SIG-M5 treated with dmso at 0.1 percent for 504 hours (cell line): ENCODE data around the gene OR13J1.

Experiments
- DNase-seq: peaks from one replicate; lab custom pipeline; 2025; ENCODE audit not compliant: unreplicated experiment; lab: John Stamatoyannopoulos, UW

Gene OR13J1

GRCh38 chr9:35859990-35860339 is 10.2 kb downstream of the OR13J1 start:
- no peak for DNase-seq

- no peak for DNase-seq
Observed at GRCh38 chr9:35859310-35859989, 10.8 kb downstream of the OR13J1 start.

GRCh38 chr9:35858458-35858857 is 11.7 kb downstream of the OR13J1 start:
- no peak for DNase-seq

- no peak for DNase-seq
Observed at GRCh38 chr9:35856882-35857281, 13.3 kb downstream of the OR13J1 start.

- DNase-seq: no peak
Observed at GRCh38 chr9:35856206-35856605, 14.0 kb downstream of the OR13J1 start.

GRCh38 chr9:35854091-35854762 is 16.0 kb downstream of the OR13J1 start:
- DNase-seq: no peak

DNA sequence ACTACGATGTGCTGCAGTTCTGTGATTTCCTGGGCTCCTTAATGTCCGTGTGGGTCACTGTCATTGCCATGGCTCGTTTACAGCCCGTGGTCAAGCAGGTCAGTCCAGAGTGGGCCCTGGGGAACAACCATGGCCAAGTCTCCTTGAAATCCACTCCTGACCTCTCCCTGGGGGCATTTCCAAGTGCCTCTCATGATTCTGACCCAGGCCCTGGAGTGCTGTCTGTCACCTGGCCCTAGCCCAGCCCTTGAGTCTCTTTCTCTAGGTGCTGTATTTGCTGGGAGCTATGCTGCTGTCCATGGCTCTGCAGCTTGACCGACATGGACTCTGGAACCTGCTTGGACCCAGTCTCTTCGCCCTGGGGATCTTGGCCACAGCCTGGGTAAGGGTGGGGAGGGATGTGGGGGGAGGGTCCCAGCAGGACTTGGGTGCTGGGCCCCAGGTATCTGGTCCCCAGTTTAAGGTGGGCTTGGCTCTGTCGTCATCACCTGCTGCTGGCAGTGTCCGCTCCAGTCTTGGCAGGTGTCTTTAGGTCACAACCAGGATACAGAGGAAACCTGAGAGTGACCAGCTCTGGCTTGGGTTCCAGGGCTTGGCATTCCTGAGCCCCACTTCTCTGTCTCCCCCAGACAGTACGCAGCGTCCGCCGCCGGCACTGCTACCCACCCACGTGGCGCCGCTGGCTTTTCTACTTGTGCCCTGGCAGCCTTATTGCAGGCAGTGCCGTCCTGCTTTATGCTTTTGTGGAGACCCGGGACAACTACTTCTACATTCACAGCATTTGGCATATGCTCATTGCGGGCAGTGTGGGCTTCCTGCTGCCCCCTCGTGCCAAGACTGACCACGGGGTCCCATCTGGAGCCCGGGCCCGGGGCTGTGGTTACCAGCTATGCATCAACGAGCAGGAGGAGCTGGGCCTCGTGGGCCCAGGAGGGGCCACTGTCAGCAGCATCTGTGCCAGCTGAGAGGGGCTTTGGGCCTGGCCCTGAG is 17.0 kb downstream of the OR13J1 start:
- DNase-seq: no peak

GRCh38 chr9:35852267-35852815 is 17.9 kb downstream of the OR13J1 start:
- DNase-seq: no peak

- no peak for DNase-seq
Observed at GRCh38 chr9:35847792-35848572, 22.2 kb downstream of the OR13J1 start.

GRCh38 chr9:35845824-35846771 is 24.1 kb downstream of the OR13J1 start:
- DNase-seq: no peak

GRCh38 chr9:35844628-35845270 is 25.5 kb downstream of the OR13J1 start:
- DNase-seq: peak; percentile 94

DNA sequence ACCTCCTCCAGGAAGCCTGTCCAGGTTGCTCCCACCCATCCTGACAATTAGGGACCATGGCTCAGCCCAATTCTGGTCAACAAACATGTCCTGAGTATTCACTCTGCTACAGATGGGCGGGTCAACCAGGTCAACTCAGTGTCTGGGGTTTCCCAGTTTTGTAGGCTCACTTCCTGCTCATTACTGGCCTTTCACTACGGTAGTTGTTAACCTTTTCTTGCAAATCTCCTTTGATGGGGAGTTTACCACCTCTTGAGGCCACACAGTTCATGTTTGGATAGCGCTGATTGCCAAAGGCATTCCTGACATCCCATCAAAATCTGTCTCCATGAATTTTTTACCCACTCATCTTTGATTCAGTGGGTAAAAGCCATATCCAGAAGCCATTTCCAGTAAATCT is 27.4 kb downstream of the OR13J1 start:
- DNase-seq: no peak

- DNase-seq: no peak
Observed at GRCh38 chr9:35842020-35842745, 28.0 kb downstream of the OR13J1 start.

GRCh38 chr9:35841645-35841900 is 28.6 kb downstream of the OR13J1 start:
- no peak for DNase-seq

DNA sequence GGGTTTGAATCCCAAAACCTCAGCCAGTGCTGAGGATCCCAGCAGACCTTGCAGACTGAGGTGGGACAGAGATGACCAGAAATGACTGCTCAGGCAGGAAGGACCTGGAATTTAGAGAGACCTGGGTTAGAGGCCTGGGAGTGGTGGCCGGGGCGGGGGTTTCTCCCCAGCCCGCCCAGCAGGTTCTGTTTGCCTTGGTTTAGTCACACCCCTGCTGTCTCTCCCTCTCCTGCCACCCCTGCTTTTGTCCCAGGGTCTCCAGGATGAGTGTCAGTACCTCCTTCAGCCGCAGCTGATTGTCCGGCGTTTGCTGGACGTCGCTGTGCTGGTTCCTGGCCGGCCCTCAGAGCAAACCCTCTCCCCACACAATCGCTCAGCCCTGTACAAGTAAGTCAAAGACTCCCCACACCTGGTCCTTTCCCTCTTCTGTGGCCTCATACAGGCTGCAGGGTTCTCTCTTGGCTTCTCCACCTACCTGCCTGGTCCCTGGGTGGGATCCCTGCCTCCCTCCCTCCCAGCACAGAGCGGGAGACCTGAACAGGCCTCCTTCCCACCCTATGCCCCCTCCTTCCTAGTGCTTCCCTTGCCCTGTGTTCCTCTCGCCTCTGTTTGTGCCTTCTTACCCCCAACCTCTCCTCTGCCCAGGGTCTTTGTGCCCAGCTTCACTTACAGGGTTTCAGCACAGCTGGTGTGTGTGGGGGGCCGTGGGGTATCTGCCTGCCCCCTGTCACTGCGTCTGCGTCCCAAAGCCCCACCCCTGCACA is 29.1 kb downstream of the OR13J1 start:
- no peak for DNase-seq

- DNase-seq: no peak
Observed at GRCh38 chr9:35839926-35840325, 30.3 kb downstream of the OR13J1 start.

DNA sequence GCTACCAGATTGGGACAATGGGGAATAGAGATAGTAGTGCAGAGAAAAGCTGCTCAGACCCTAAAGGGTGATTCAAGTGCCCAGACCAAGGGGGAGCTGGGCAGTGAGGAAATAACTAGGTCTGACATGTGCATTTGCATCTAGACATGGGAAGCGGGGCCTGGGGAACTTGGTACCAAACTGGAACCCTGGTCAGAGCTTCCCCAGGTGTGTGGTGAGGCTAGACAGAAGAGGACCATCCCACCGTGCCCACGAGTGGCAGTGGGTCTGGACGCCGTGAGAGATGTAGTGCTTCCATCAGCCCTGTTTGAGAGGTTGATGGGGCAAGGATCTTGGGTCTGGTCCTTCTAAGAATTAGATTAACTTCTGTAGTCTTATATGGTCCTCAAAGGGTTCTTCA is 33.6 kb downstream of the OR13J1 start:
- no peak for DNase-seq

DNA sequence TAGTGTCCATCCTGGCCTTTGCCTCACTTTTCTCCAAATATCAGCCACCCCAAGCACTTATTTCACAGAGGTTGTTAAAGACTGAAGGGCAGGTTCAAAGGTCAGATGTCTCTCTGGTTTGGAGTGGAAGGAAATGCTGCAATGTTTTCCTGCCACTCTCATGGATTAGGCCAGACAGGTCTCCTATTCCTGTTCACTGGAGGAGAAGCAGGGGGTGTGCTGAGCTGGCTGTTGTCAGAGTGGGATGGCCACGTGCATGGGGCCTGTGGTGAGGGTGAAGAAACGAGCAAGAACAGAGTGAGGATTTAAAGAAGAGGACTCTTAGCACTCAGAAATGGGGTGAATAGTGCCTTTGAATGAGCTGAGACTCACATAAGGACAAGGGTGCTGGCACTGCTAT is 34.4 kb downstream of the OR13J1 start:
- no peak for DNase-seq
